HK-2 (cell line): ENCODE measurements around the gene ABCA3.
"Not testable (repeated sequence)": the region's sequence is repeated elsewhere in the genome, so short reads cannot be mapped to it uniquely, and the experiment has no call there.

ENCODE experiments used
- DNase-seq: peaks from one replicate; pipeline ENCODE4 v3.0.0-alpha.2; 2018; ENCODE audit not compliant: unreplicated experiment

The ABCA3 gene

GRCh38 chr16:2340564-2341455 lies at the start of gene ABCA3:
Gene ABCA3, minus strand, starts transcription at chr16:2340728. Its CDS starts 14,262 bp downstream, at chr16:2326466.
- peak; percentile 97 for DNase-seq

- DNase-seq: no peak
Observed at GRCh38 chr16:2388875-2389433, 48.4 kb upstream of the ABCA3 start.

GRCh38 chr16:2388139-2388874 lies 47.8 kb upstream of the ABCA3 start:
- no peak for DNase-seq

- no peak for DNase-seq
Observed at GRCh38 chr16:2386990-2387389, 46.5 kb upstream of the ABCA3 start.

- not testable (repeated sequence) for DNase-seq
Observed at GRCh38 chr16:2385982-2386381, 45.5 kb upstream of the ABCA3 start.

DNA sequence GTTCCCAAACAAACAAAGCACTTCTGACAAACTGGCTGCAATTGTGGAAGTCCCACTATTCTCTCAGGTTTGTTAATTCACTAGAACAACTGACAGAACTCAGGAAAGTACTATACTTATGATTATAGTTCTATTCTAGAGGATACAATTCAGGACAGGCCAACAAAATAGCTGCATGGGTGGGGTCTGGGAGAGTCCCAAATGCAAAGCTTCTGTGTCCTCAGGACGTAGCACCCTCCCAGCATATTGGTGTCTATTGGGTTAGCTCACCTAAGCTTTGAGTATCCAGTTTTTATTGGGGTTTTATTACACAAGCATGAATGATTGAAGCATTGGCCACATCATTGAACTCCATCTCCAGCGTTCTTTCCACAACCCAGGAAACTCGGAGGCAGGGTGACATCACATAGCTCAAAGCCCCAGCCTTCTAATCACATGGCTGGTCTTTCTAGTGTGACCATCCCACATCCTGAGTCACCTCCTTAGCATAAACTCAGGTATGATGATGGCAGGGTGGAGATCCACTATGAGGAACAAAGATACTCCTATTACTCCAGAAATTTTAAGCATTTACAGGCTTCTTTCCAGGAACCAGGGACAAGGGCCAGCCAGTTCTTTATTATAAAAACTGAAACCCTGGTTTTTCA lies 44.8 kb upstream of the ABCA3 start:
- peak; percentile 36 for DNase-seq

DNA sequence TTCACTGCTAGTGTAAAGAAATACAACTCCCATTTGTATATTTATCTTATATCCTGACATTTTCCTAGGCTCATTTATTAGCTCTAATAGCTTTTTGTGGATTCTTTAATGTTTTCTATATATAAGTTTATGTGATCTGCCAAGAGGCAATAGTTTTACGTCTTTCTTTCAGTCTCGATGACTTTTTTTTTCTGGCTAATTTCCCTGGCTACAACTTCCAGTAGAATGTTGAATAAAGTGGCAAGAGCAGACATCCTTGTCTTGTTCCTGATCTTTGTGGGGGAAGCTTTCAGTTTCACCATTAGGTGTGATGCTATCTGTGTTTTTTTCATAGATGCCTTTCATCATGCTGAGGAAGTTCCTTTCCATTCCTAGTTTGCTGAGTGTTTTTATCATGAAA lies 43.9 kb upstream of the ABCA3 start:
- DNase-seq: no peak

- DNase-seq: no peak
Observed at GRCh38 chr16:2383501-2383900, 43.0 kb upstream of the ABCA3 start.

- no peak for DNase-seq
Observed at GRCh38 chr16:2374644-2375043, 34.1 kb upstream of the ABCA3 start.

- no peak for DNase-seq
Observed at GRCh38 chr16:2373176-2373575, 32.6 kb upstream of the ABCA3 start.

DNA sequence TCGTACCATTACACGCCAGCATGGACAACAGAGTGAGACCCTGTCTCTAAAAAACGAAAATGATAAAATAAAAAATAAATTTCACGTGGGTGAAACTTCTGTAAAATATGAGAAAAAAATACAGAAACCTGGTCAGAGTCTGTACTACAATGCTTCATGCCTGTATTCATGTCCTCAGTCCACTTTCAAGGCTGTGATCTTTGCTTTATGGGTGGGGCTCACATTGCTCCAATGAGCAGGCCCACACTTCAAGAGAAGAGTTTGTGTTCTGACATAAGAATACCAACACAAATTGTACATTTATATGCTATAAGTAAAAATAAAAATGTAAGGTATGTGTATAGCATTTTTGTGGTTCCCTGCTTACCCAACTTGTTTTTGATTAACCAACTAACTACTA lies 32.2 kb upstream of the ABCA3 start:
- no peak for DNase-seq

- no peak for DNase-seq
Observed at GRCh38 chr16:2371421-2371820, 30.9 kb upstream of the ABCA3 start.

DNA sequence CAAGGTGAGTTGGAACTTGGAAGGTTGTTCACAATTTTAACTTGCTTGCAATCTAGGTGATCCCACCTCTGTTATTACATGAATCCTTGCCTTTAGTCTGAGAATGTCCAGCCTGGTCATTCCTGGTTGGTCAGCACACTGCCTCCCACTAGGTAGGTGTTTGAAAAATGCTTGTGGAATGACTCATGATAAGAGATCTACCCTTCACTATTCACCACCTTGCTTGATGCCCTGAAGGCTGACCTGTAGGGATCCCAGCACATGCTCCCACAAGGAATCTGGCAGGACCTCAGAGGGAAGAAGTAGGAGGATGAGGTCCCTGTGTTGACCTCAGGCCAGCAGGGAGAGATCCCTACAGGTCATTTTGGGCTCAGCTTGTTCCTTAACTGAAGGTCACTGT lies 30.2 kb upstream of the ABCA3 start:
- no peak for DNase-seq

DNA sequence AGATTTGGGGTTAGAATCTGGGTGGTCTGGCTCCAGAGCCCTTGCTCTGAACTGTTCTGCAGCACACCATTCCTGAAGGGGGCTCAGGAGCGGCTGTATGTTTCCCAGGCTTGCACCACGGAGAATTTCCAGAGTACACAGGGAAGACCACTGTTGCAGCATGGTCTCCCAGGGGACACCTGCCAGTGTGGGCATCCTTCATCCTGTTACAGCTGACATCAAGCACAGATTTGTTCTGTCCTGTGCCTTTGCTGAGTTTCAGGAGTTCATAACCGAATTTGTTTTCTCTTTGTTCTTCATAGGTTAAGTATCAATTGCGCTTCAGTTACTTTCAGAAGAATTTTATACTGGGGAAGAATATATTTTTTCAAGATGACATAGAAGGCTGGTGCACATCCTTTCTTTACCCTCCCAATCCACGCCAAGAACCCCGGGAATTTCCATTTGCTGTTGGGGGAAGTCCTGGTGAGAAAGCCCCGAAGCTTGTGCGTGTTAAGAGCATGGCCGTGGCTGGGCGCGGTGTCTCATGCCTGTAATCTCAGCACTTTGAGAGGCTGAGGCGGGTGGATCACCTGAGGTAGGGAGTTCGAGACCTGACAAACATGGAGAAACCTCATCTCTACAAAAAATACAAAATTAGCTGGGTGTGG lies 26.3 kb upstream of the ABCA3 start:
- no peak for DNase-seq

DNA sequence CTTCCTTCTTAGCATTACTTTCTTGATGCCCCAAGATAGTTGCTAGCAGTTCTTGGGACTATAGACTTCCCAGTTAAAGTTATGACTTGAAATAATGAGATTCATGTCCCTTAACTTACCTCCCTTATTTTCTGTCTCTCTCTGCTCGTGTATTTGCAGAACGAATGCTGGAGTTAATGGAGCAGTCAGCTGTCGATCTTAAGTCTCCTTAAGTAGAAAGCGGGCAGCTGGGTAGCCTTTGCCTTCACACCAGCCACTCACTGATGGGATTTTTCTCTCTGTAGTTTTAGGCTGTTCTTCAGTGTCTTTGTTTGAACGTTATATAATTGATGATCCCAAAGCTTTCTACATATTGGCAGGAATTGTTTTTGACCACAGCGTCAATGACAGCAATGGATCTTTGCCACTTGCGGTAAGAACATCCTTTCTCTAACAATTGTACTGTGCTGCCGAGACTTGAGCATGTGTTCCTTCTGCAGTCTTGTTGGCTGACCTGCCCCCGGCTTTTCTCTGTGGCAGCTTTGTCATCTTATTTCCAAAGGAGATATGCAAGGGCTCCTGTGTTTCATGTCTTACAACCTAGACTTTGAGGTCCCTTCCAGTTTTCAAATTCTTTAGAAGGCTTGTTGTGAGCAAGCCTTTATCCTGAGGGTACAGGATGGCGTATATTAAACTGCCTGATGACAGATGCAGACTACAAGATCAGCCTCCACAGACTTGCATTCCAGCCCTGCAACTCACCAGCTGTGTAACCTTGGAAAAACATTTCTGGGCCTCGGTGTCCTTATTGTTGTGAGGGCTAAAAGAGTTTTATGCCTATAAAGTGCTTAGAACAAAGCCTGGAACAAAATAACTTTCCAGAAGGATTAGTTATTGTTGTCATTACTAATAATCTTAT lies 25.1 kb upstream of the ABCA3 start:
- no peak for DNase-seq

DNA sequence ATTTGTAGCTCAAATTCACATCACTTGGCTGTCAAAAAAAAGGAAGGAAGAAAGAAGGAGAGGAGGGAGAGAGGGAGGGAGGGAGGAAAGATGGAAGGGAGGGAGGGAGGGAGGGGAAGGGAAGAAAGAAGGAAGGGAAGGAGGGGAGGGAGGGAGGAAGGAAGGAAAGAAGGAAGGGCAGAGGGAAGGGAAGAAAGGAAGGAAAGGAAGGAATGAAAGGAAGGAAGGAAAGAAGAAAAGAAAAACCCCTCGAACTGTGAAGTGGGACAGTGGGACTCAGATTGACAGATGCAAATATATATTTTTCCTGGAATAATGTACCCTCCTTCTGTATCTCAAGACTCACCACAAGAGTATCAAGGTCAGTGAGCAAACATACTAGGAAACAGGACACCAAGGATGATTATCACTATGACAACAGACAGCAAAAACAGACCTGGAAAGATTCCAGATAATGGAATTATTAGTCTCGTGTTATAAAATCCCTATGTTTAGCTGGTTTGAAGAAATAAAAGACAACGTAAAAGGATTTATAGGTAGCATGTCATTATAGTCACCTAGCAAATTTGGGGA lies 24.2 kb upstream of the ABCA3 start:
- DNase-seq: no peak

DNA sequence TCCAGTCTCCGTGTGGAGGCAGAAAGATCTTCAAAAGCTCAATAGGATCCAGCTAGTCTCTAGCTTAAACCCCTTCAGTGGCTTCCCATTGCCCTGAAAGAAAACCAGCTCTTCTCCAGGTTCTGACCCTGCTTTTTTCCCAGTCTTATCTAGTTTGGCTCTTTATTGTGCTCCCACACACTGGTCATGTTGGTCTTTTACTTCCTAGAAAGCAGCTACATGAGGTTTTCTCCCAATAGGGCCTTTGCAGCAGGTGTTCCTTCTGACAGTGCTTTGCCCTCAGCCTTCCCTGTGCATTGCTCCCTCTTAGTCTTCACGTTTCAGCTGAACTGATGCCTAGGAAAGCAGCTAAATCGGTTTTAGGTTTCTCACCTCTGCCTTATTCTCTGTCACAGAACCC lies 21.7 kb upstream of the ABCA3 start:
- no peak for DNase-seq

DNA sequence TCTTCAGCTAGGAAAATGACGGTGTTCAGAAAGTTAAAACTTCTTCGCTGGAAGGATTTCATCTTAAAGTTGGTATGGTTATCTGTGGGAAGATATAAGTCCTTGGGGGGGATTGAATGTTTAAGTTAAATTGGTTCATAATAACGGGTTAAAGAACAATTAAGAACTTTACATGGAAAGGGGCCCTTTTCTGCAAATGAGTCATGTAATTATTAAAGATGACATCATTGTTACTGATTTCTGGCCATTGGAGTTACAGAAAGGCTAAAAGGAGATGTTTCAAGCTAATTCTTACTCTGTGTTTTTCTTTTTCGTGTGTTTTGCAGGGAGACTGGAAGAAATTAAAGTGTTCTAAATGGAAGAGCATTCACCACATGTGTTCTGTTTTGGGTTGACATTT lies 20.6 kb upstream of the ABCA3 start:
- no peak for DNase-seq

DNA sequence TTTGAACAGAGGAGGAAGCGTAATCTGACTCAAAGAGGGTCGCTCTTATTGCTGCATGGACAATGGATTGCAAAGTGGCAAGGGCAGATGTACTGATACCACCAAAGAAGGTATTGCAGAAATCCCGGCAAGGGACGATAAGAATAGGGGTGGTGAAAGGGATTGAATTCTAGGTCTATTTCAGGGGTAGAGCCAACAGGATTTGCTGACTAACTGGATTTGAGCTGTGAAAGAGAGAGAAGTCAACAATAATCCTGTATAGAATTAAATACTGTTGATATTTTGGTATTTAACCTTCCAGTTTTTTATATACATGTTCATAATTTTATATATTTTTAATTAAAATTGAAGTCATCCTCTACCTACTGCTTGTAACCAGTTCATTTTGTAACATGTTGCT lies 19.4 kb upstream of the ABCA3 start:
- DNase-seq: no peak

DNA sequence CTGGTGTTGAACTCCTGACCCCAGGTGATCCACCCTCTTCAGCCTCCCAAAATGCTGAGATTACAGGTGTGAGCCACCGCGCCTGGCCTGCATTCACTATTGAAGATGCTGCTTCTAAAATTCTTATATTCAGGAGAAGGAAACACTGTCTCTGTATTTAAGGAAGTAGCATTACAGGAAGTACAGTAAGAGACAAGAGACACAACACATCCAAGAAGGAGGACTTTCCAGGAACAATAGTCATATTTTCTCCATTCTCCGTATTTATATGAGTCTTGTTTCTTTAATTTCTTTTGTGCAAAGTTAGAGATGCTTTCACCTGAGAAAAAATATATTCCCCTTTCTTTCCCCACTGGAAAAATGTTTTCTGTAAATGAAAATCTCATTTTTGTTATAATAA lies 18.3 kb upstream of the ABCA3 start:
- DNase-seq: no peak
